DMS153 (cell line): ENCODE results near the gene FOLR2.
"Not testable (repeated sequence)": the region's sequence is repeated elsewhere in the genome, so short reads cannot be mapped to it uniquely, and the experiment has no call there.

Experiments used
- DNase-seq: peaks from one replicate; lab custom pipeline; 2025; lab: John Stamatoyannopoulos, UW

Gene FOLR2

DNA sequence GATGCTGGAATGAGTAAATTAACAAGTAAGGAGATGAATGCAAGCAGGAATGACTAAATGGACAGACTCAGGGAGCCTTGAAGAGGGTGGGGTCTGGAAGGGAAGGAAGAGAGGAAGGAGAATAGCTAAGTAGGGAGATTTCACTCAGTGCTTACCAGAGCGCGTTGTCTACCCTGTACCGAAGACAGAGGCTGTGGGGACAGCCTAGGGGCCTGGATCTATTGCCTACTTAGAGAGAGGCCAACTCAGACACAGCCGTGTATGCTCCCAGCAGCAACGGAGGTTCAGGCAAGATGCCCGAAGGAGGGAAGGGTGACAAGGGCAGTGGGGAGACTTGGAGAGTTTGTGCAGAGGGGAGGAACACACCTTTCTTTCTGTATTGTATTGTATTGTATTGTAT lies at the start of gene FOLR2:
Gene FOLR2 (plus strand): TSS at position 157 of the 400 bp plus-strand sequence. CDS start 1,791 bp downstream, outside the sequence.
- no peak for DNase-seq

DNA sequence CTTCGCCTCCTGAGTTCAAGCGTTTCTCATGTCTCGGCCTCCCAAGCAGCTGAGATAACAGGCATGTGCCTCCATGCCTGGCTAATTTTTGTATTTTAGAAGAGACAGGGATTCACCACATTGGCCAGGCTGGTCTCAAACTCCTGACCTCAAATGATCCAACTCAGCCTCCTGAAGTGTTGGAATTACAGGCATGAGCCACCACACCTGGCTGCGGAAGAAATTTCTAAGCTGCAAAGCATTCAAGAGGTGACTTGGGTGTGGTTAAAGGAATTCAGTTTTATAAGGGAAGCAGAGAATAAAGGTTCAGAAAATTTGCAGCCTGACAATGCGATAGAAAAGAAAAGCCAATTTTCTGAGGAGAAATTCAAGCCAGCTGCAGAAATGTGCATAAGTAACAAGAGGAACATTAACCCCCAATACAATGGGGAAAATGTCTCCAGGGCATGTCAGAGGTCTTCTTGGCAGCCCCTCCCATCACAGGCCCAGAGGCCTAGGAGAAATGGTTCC lies 47.5 kb upstream of the FOLR2 start:
- DNase-seq, result not testable (repeated sequence)

- DNase-seq, result not testable (repeated sequence)
Measured at GRCh38 chr11:72169754-72170153, 46.8 kb upstream of the FOLR2 start.

GRCh38 chr11:72172043-72172442 lies 44.6 kb upstream of the FOLR2 start:
- not testable (repeated sequence) for DNase-seq

DNA sequence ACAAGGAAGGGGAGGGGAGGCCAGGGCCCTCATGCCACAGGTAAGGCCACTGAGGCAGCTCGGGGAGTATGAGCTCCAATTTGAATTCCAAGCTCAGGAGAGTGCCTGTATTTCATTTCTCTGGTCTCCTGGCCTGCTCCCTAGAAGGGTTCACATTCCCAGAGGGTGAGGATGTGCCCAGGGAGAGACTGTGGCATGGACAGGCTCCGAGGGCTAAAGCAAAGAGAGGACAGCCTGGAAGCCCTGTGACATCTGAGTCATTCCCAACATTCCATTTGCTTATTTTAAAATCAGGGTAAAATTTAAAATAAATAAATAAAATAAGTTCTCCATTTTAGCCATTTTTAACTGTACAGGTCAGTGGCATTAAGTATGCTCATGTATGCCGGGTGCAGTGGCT lies 43.3 kb upstream of the FOLR2 start:
- DNase-seq, result no peak

- DNase-seq, result no peak
Measured at GRCh38 chr11:72174302-72175070, 42.1 kb upstream of the FOLR2 start.

DNA sequence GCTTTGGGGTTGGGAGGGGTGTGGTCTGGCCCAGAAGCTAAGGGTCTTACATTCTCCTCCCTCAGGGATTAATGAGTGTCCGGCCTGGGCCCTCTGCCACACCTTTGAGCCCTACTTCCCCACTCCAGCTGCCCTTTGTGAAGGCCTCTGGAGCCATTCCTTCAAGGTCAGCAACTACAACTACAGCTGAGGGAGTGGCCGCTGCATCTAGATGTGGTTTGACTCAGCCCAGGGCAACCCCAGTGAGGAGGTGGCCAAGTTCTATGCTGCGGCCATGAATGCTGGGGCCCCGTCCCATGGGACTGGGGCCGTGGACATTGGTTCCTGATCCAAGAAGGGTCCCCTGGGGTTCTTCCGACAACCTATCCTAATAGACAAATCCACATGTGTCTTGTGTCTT lies 38.9 kb upstream of the FOLR2 start:
- no peak for DNase-seq

DNA sequence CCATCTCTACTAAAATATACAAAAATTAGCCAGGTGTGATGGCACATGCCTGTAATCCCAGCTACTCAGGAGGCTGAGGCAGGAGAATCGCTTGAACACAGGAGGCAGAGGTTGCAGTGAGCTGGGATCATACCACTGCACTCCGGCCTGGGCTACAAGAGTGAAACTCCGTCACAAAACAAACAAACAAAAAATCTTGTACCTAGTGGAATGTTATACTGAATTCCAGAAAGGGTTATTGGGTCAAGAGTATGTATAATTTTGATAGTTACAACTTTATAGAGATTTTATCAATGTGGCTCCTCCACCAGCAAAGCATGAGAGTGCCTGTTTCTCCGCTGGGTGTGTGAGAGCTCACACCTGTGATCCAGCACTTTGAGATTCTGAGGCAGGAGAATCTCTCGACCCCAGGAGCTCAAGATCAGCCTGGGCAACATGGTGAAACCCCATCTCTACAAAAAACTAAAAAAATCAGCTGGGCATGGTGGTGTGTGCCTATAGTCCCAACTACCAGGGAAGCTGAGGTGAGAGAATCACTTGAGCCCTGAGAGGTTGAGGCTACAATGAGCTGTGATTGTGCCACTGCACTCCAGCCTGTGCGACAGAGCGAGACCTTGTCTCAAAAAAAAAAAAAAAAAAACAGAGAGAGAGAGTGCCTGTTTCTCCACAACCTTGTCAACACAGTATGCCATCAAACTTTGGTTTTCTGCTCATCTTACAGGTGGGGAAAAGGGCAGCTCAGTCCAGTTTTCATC lies 37.4 kb upstream of the FOLR2 start:
- no peak for DNase-seq

GRCh38 chr11:72179804-72180396 lies 36.7 kb upstream of the FOLR2 start:
- DNase-seq, result no peak

GRCh38 chr11:72180892-72181552 lies 35.6 kb upstream of the FOLR2 start:
- not testable (repeated sequence) for DNase-seq

DNA sequence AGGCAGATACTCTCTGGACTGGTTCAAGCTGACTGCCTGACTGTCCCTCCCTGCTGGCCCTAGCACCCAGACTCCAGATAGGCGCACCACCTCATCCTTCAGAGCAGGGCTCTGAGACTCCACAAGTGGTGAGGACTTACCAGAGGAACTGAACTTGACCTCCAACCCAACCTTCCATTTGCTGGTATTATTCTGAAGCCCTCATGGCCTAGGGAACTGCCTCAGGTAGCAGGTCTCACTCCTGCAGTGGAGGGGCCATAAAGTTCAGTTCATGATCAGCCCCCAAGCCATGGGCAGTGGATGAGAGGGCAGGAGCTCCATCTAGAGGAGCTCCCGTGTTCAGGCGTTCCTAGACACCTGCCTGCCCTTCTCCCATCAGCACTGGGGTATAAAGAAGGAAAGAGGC lies 35.0 kb upstream of the FOLR2 start:
- not testable (repeated sequence) for DNase-seq

GRCh38 chr11:72188267-72188666 lies 28.3 kb upstream of the FOLR2 start:
- no peak for DNase-seq

DNA sequence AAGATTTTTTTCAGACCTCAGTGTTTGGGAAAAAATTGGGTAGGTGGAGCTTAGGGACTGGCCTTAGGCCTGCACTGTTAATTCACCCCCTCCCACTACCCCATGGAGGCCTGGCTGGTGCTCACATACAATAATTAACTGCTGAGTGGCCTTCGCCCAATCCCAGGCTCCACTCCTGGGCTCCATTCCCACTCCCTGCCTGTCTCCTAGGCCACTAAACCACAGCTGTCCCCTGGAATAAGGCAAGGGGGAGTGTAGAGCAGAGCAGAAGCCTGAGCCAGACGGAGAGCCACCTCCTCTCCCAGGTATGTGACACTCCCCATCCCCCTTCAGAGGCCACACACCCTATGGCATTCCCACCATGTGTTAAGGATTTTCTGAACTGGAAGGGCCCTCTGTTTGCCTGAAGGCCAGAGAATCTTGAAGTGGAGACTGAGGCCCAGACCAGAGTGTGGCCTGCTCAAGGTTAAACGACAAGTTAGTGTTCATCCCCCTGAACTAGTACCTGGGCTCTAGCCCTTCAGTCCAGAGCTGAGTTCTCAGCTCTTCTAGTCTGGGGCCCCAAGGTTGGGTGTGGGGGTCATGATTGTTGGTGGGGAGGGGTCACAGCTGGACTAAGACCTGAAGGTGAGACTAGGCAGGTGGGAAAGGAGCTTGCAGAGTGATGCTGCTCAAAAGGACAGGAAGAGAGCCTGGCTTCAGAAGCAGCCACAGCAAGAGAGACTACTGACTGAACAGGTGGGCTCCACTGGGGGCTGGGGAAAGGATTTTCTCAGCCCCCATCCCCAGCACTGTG lies 26.9 kb upstream of the FOLR2 start:
- DNase-seq, result no peak

GRCh38 chr11:72190631-72191071 lies 25.9 kb upstream of the FOLR2 start:
- DNase-seq, result no peak

DNA sequence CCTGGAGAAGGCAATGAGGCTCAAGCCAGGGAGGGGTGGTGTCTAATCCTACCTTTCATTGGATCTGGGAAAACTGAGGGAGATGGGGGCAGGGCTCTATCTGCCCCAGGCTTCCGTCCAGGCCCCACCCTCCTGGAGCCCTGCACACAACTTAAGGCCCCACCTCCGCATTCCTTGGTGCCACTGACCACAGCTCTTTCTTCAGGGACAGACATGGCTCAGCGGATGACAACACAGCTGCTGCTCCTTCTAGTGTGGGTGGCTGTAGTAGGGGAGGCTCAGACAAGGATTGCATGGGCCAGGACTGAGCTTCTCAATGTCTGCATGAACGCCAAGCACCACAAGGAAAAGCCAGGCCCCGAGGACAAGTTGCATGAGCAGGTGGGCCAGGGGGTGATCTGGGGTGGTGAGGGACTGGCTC lies 24.6 kb upstream of the FOLR2 start, which contains the start of gene FOLR1:
Gene FOLR1 (plus strand): TSS at position 180 of the 421 bp plus-strand sequence. CDS start 34 bp downstream, at position 214.
- no peak for DNase-seq

GRCh38 chr11:72195518-72196270 lies 20.9 kb upstream of the FOLR2 start:
- no peak for DNase-seq

DNA sequence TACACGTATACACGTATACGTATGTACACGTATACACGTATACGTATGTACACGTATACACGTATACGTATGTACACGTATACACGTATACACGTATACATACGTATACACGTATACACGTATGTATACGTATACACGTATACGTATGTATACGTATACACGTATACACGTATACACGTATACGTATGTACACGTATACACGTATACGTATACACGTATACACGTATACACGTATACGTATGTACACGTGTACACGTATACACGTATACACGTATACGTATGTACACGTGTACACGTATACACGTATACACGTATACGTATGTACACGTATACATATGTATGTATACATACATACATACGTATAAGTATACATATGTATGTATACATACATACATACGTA lies 15.1 kb upstream of the FOLR2 start:
- not testable (repeated sequence) for DNase-seq

GRCh38 chr11:72202571-72202970 lies 14.0 kb upstream of the FOLR2 start:
- no peak for DNase-seq

DNA sequence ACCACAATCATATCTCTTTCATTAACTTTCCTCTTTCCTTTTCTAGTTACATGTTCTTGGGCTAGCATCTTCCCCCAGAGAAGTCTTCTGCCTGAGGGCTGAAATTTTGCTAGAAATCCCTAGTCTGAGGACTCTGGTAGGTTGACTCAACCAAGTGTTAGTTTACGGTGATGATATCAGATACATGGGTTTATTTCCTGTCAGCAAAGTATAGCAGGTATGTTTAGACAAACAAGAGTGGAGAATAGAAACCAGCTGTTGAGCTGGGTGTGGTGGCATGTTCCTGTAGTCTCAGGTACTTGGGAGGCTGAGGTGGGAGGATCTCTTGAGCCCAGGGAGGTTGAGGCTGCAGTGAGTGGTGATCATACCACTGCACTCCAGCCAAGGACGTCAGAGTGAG lies 13.4 kb upstream of the FOLR2 start:
- no peak for DNase-seq

- no peak for DNase-seq
Measured at GRCh38 chr11:72204886-72205285, 11.7 kb upstream of the FOLR2 start.
